ENCODE data around the gene ZNF26. TPM values are rescaled to one million over a fixed set of nuclear protein-coding genes. Genes with fewer than 3 reads are reported as not detected.

ZNF26 gene
- total RNA-seq, 1 donor from 2014 or later, result 3.1 TPM

GRCh38 chr12:133061954-133062353 lies 75.8 kb downstream of the ZNF26 start:
- intact Hi-C loops (cut with micrococcal nuclease), result no loop called here
- Histone ChIP-seq H3K27me3 (ENCODE audit: low read depth) (no peaks in the 10 kb centered on the region), H3K4me3 (no peak overlapping the region), H3K9me3 (replicated peaks) (peaks cover 100% of the 10 kb centered on the region), H3K4me1 (no peaks in the 10 kb centered on the region), H3K36me3 (peaks cover 94% of the 10 kb centered on the region), H3K27ac (replicated peaks) (no peak overlapping the region)
- DNase-seq, result no peak
- no peak for TF ChIP-seq CTCF (IDR thresholded peaks at IDR 0.05; ENCODE audit: borderline replicate concordance)

GRCh38 chr12:133063556-133063955 lies 77.4 kb downstream of the ZNF26 start:
- no peak overlapping the region for H3K27ac ChIP-seq (replicated peaks)
- no peaks in the 10 kb centered on the region for H3K4me1 ChIP-seq
- H3K4me3 ChIP-seq, result no peak overlapping the region
- no peaks in the 10 kb centered on the region for H3K27me3 ChIP-seq (ENCODE audit: low read depth)
- H3K36me3 ChIP-seq, result peaks cover 81% of the 10 kb centered on the region
- intact Hi-C loops (cut with micrococcal nuclease), result no loop called here
- DNase-seq, result no peak
- TF ChIP-seq CTCF (IDR thresholded peaks at IDR 0.05; ENCODE audit: borderline replicate concordance), result no peak
- H3K9me3 ChIP-seq (replicated peaks), result peaks cover 100% of the 10 kb centered on the region

DNA sequence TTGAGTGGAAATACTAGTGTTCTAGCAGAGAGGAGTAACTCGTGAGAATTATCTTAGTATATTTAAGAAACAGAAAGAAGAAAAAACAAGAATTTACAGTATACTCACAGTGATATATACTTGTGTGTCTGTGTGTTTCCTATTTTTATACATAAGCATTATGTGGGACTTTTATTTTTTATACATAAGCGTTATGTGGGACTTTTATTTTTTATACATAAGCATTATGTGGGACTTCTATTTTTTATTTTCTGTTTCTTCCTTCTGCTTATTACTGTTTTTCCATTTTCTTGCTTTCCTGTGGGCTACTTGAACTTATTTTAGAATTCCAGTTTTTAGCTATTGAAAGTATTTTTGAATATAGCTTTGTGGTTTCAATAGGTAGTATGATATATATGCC lies 87.7 kb downstream of the ZNF26 start:
- H3K4me1 ChIP-seq, result no peaks in the 10 kb centered on the region
- no peak for TF ChIP-seq CTCF (IDR thresholded peaks at IDR 0.05; ENCODE audit: borderline replicate concordance)
- intact Hi-C loops (cut with micrococcal nuclease), result no loop called here
- no peaks in the 10 kb centered on the region for H3K27me3 ChIP-seq (ENCODE audit: low read depth)
- DNase-seq, result no peak
- peaks cover under 1% of the 10 kb centered on the region for H3K36me3 ChIP-seq
- H3K9me3 ChIP-seq (replicated peaks), result peaks cover 100% of the 10 kb centered on the region
- no peak overlapping the region for H3K27ac ChIP-seq (replicated peaks)
- no peak overlapping the region for H3K4me3 ChIP-seq

Other genes with a start within 250 kb of the ZNF26 start
- gene ANKLE2, start 224.5 kb upstream of the ZNF26 start, total RNA-seq, result 21.2 TPM
- gene GOLGA3, start 157.5 kb upstream of the ZNF26 start, total RNA-seq, result 33.0 TPM
- gene CHFR, start 98.8 kb upstream of the ZNF26 start, total RNA-seq, result 14.4 TPM
- 12.9 TPM for gene ZNF605, start 30.1 kb upstream of the ZNF26 start, total RNA-seq
- 18.7 TPM for gene ZNF84, start 51.1 kb downstream of the ZNF26 start, total RNA-seq
- 6.7 TPM for gene ZNF140, start 94.6 kb downstream of the ZNF26 start, total RNA-seq
- 1.1 TPM for gene ZNF891, start 143.9 kb downstream of the ZNF26 start, total RNA-seq
- 5.6 TPM for gene ZNF10, start 144.3 kb downstream of the ZNF26 start, total RNA-seq
- gene ZNF268, start 195.1 kb downstream of the ZNF26 start, total RNA-seq, result 8.2 TPM
- not detected for gene ANHX, start 249.5 kb downstream of the ZNF26 start, total RNA-seq